Stimulated activated naive CD8-positive, alpha-beta T cell treated with anti-CD3 and anti-CD28 coated beads, Interleukin-15, amount 100 ng/mL, for 72 hours (primary cell): ENCODE measurements around the gene MATN1.
A peak's percentile ranks its signal among the peaks of the same experiment; 100 is the strongest.
"Not testable (repeated sequence)": the region's sequence is repeated elsewhere in the genome, so short reads cannot be mapped to it uniquely, and the experiment has no call there.

Experiments used
- ATAC-seq: fragments of 150-1000 bp; cut with Tn5 transposase; 2 replicates; pipeline ENCODE4 v1.10.0; 2021; ENCODE audit warnings: mild to moderate bottlenecking, moderate library complexity
- DNase-seq, 2 donors: peaks; one replicate each; pipeline ENCODE4 v3.0.0; 2021 to 2022
- H3K27ac Mint-ChIP-seq, 2 donors: one replicate each; pipeline ENCODE4 v1.8.0; 2022; ENCODE audit warnings: mild to moderate bottlenecking in 2 of 2, mixed read lengths in 2 of 2, moderate library complexity in 2 of 2
- H3K27me3 Mint-ChIP-seq: one replicate; pipeline ENCODE4 v1.8.0; 2022; ENCODE audit warnings: mixed read lengths
- H3K4me1 Mint-ChIP-seq: one replicate; pipeline ENCODE4 v1.8.0; 2022; ENCODE audit warnings: mild to moderate bottlenecking, mixed read lengths
- H3K4me3 Mint-ChIP-seq, 2 donors: one replicate each; pipeline ENCODE4 v1.8.0; 2022; ENCODE audit warnings: mild to moderate bottlenecking in 2 of 2, mixed read lengths in 2 of 2, moderate library complexity in 1 of 2
- H3K9me3 Mint-ChIP-seq, 2 donors: one replicate each; pipeline ENCODE4 v1.8.0; 2022; ENCODE audit warnings: mixed read lengths in 2 of 2

Gene MATN1, protein sequence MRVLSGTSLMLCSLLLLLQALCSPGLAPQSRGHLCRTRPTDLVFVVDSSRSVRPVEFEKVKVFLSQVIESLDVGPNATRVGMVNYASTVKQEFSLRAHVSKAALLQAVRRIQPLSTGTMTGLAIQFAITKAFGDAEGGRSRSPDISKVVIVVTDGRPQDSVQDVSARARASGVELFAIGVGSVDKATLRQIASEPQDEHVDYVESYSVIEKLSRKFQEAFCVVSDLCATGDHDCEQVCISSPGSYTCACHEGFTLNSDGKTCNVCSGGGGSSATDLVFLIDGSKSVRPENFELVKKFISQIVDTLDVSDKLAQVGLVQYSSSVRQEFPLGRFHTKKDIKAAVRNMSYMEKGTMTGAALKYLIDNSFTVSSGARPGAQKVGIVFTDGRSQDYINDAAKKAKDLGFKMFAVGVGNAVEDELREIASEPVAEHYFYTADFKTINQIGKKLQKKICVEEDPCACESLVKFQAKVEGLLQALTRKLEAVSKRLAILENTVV

GRCh38 chr1:30723331-30723755 is at the start of gene MATN1:
TSS of gene MATN1 (minus strand) at chr1:30723585. CDS start at chr1:30723551, 34 bp downstream.
- Mint-ChIP-seq H3K27ac (peak within 1 kb of the TSS in 1 of 2 donors; percentile 47), H3K4me3 (no peak within 1 kb of the TSS), H3K9me3 (no peaks in the 10 kb centered on the region), H3K4me1 (peaks cover 62% of the 10 kb centered on the region), H3K27me3 (no peaks in the 10 kb centered on the region)
- ATAC-seq, result no peak
- no peak for DNase-seq

- no peaks in the 10 kb centered on the region for H3K27me3 Mint-ChIP-seq
- ATAC-seq (no peak), DNase-seq (no peak)
- no peak overlapping the region for H3K27ac Mint-ChIP-seq
- H3K4me1 Mint-ChIP-seq, result peaks cover 55% of the 10 kb centered on the region
- no peaks in the 10 kb centered on the region for H3K9me3 Mint-ChIP-seq
- no peak overlapping the region for H3K4me3 Mint-ChIP-seq
Observed at GRCh38 chr1:30771005-30771404, 47.6 kb upstream of the MATN1 start.

- Mint-ChIP-seq H3K9me3 (no peaks in the 10 kb centered on the region), H3K4me3 (no peak overlapping the region), H3K27me3 (no peaks in the 10 kb centered on the region), H3K27ac (no peak overlapping the region), H3K4me1 (peaks cover 63% of the 10 kb centered on the region)
- DNase-seq, result no peak
- no peak for ATAC-seq
Observed at GRCh38 chr1:30770150-30770549, 46.8 kb upstream of the MATN1 start.

- Mint-ChIP-seq H3K27ac (peak overlapping the region; percentile 5 to 88), H3K27me3 (no peaks in the 10 kb centered on the region)
Observed at GRCh38 chr1:30768830-30769718, 45.7 kb upstream of the MATN1 start.

DNA sequence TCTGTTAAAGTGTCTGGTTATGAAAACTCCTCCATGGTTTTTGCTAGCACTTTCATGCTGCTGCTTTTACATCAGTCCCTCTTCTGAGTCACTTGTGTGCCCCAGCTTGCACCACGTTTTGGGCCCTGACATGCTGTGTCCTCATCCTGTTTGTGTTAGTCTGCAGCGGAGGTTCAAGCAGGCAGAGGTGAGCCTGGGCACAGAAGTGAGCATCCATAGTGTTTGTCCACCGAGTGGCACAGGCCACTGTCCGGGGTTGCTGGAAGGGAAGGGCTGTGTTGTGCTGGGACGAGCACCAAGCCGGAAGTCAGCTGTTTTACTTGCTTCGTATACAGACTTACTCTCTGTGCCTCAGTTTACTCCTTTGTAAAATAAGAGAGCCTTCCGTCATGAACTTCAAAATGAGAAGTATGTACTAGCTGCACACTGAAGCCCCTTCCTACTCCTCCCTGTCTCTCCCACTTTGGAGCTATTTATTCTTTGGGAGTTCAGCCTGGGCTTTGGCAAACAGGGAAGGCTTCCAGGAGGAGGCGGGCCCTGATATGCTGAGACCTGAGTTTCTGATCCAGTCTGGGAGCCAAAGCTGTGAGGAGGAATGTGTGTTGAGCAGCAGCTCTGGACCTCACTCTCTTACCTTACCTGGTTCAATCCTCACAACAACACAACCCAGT is 44.9 kb upstream of the MATN1 start:
- H3K9me3 Mint-ChIP-seq, result no peaks in the 10 kb centered on the region
- no peaks in the 10 kb centered on the region for H3K27me3 Mint-ChIP-seq
- H3K27ac Mint-ChIP-seq, result peak overlapping the region in 1 of 2 donors; percentile 48
- H3K4me1 Mint-ChIP-seq, result peaks cover 72% of the 10 kb centered on the region
- DNase-seq (no peak), ATAC-seq (peak; percentile 39)
- peak overlapping the region in 1 of 2 donors; percentile 49 for H3K4me3 Mint-ChIP-seq

More at GRCh38 chr1:30768830-30769718, 45.7 kb upstream of the MATN1 start:
- Mint-ChIP-seq H3K4me3 (no peak overlapping the region), H3K9me3 (no peaks in the 10 kb centered on the region), H3K4me1 (peaks cover 72% of the 10 kb centered on the region)
- ATAC-seq (no peak), DNase-seq (no peak)

GRCh38 chr1:30766948-30767347 is 43.6 kb upstream of the MATN1 start:
- Mint-ChIP-seq H3K27ac (peak overlapping the region in 1 of 2 donors; percentile 59), H3K4me3 (peak overlapping the region in 1 of 2 donors; percentile 57), H3K4me1 (peaks cover 77% of the 10 kb centered on the region)
- not testable (repeated sequence) for H3K9me3 Mint-ChIP-seq, ATAC-seq, DNase-seq, H3K27me3 Mint-ChIP-seq

DNA sequence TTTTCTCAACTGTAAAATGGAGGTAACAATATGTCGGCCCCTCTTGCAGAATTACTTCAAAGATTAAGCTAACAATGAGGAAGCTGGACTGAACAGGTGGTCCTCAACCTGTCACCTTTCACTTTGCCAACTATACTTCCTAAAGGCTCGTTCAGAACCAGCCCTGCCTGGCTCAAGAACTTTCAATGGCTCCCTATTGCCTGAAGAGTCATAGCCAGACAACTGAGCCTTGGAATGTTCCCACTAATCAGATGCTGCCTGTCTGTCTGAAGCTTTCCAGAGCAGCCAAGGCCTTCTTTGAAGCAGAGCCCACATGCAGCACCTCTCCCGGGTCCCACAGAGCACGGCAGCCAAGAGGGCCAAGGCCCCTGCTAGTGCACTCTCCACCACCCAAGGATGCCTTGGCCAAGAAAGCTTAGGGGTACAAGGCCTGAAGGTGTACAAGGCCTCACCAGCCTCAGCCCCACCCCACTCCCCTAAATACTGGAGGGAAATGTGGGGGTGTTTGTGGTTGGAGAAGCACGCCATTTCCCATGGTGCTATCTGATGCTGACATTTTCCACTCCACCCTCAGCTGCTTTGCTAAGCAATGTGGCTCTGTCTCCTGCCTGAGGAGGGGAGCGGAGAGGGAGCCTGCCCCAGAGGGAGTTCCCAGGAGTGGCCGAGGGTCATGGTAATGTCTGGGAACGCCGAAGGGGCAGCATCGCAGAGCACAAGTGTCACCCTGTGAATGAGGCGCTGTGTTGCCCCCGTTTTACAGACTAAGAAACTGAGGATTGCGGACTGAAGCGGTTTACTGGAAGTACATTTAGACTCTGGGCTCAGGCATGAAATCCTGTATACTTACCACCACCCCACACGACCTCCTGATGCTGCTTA is 42.4 kb upstream of the MATN1 start:
- Mint-ChIP-seq H3K9me3 (no peaks in the 10 kb centered on the region), H3K4me3 (peak overlapping the region; percentile 69 to 93), H3K27ac (peak overlapping the region; percentile 91 to 98), H3K4me1 (peaks cover 89% of the 10 kb centered on the region), H3K27me3 (no peaks in the 10 kb centered on the region)
- ATAC-seq, result peak; percentile 50
- DNase-seq, result peak in 1 of 2 donors; percentile 58

GRCh38 chr1:30764939-30765555 is 41.7 kb upstream of the MATN1 start:
- DNase-seq, result peak; percentile 51 to 63
- Mint-ChIP-seq H3K9me3 (no peaks in the 10 kb centered on the region), H3K27me3 (no peaks in the 10 kb centered on the region), H3K27ac (peak overlapping the region; percentile 91 to 98), H3K4me1 (peaks cover 96% of the 10 kb centered on the region), H3K4me3 (peak overlapping the region; percentile 69 to 93)
- peak; percentile 71 for ATAC-seq

DNA sequence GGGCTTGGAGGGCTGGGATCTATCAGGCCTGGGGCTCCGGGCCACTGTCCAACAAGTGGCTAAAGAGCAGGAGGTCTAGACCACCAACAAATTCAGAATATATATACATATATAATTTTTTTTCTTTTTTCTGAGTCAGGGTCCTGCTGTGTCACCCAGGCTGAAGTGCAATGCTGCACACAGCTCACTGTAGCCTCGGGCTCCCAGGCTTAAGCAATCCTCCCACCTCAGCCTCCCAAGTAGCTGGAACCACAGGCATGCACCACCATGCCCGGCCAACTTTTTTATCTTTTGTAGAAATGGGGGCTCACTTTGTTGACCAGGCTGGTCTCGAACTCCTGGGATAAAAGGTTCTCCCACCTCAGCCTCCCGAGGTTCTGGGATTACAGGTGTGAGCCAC is 41.0 kb upstream of the MATN1 start:
- no peaks in the 10 kb centered on the region for H3K27me3 Mint-ChIP-seq
- peak overlapping the region in 1 of 2 donors; percentile 98 for H3K27ac Mint-ChIP-seq
- ATAC-seq (no peak), DNase-seq (no peak)
- H3K4me3 Mint-ChIP-seq, result no peak overlapping the region
- peaks cover 100% of the 10 kb centered on the region for H3K4me1 Mint-ChIP-seq
- H3K9me3 Mint-ChIP-seq, result no peaks in the 10 kb centered on the region

DNA sequence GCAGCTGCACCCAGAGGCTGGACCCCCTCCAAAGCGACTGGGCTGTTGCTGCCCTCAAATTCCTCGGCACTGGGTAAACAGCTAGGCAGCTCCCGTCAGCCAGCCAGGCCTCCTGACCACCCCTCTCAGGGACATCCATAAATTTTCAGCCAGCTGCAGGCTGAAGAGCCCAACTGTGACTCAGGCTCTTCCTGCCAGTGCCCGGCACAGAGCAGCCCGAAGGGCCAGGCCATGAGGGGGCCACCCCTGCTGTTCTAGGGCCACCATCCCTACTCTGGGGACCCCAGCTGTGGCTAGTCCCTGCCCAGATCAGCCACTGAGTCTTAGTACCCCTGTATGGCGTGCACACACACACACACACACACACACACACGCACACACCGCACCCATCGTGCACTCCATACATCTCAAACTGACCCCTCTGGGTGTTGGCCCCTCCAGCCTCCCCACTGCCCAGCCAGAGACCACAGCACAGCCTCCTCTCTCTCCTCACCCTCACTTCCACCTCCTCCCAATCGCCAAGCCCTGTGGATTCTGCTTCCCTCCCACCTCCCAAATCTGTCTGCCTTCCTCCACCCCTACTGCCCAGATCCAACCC is 40.4 kb upstream of the MATN1 start:
- Mint-ChIP-seq H3K27me3 (no peaks in the 10 kb centered on the region), H3K9me3 (no peaks in the 10 kb centered on the region), H3K4me1 (peaks cover 100% of the 10 kb centered on the region), H3K4me3 (peak overlapping the region in 1 of 2 donors; percentile 30), H3K27ac (peak overlapping the region; percentile 72 to 92)
- ATAC-seq (no peak), DNase-seq (no peak)

DNA sequence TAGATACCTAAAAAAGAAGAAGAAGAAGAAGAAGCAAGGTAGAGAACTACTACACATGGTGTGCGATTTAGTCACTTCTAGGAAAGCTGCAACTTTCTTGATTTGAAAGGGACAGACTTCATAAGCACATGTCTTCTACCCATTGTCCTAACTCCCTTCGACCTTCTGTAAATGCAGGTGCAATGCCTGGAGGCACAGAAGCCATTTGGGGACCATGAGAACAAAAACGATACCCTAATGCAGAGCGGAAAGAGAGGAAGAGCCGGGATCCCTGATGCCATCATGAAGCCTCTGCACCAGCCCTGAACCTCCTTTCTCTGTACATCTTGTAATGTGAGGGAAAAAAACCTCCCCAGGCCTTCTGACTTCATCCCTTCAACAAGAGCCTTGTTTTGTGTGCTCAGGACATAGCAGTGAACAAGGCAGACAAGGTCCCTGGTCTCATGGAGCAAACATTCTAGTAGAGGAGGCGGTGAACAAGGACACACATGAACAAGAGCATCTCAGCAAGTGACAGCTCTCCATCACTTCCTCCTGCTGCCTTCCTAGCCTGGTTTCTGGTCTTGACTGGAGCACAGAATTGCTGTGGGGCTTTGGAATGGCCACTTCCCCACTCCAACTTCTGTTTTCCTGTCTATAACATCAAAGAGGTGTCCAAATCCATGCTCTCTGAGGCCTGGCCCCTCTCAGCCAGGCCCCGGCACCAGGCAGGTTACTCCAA is 39.7 kb upstream of the MATN1 start:
- Mint-ChIP-seq H3K9me3 (no peaks in the 10 kb centered on the region), H3K4me1 (peaks cover 100% of the 10 kb centered on the region), H3K4me3 (peak overlapping the region; percentile 56 to 94), H3K27me3 (no peaks in the 10 kb centered on the region), H3K27ac (peak overlapping the region; percentile 83 to 90)
- DNase-seq (no peak), ATAC-seq (no peak)

DNA sequence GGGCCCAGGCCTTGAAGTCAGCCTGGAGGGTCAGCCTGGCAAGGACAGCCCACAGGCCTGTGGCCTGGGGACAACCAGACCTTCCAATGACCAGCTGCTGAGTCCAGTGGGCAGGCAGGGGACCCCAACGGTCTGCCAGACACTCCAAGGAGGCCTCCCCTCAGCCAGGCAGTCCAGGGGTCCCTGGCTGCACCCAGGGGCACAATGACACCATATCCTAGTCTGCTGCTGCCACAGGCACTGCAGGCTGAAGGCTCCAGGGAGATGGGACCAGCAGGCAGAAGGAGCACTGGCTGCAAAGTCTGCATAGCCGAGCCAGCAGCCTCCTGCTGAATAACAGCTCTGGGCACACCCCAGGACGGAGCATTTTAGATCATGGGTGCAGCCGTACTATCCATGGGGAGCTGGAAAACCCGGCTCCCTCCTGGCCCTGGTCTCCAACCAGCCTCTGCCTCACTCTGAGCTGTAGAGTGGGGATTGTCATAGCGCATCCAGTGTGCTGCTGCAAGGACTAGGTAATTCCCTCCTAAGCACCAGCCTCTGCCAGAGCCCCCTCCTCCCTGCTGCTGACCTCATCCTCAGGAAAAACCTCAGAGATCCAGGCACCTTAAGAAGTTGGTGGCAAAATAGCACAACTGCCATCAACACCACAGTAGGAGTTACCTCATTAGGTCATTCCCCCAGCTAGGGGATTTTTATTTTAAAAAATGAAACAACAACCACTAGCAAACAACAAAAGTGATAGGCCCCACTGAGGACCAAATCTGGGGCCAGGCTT is 39.0 kb upstream of the MATN1 start:
- H3K27me3 Mint-ChIP-seq, result no peaks in the 10 kb centered on the region
- peak overlapping the region; percentile 56 to 94 for H3K4me3 Mint-ChIP-seq
- no peak for DNase-seq
- peak; percentile 24 for ATAC-seq
- H3K9me3 Mint-ChIP-seq, result no peaks in the 10 kb centered on the region
- H3K4me1 Mint-ChIP-seq, result peaks cover 97% of the 10 kb centered on the region
- H3K27ac Mint-ChIP-seq, result peak overlapping the region; percentile 88 to 90
